T-cell (primary cell): ENCODE data around the gene MEIS1. TPM values are rescaled to one million over a fixed set of nuclear protein-coding genes. Genes with fewer than 3 reads are reported as not detected.

ENCODE experiments used
- ATAC-seq, 4 experiments: fragments of 200-7000 bp in 3 of 4; fragments of 150-1000 bp in 1 of 4; cut with Tn5 transposase; replicated peaks in 1 of 4; 1 replicate in 3 of 4; 2 replicates in 1 of 4; pipeline ENCODE4 v1.10.0; 2021; ENCODE audit warnings: moderate library complexity in 3 of 4, mild to moderate bottlenecking in 2 of 4, moderate number of reproducible peaks in 1 of 4
- CTCF ChIA-PET, 2 donors: fragments of 300-600 bp; sonication (Branson Sonifier 250); formaldehyde crosslinking; loops; one replicate each; lab custom pipeline; 2022; ENCODE audit warnings: antibody characterized with exemption in 2 of 2; lab: Charles Lee
- POLR2A ChIA-PET, 2 donors: fragments of 300-600 bp; sonication (Branson Sonifier 250); formaldehyde crosslinking; loops; one replicate each; lab custom pipeline; 2022; ENCODE audit warnings: antibody characterized with exemption in 2 of 2; lab: Charles Lee
- DNase-seq, 35 experiments: peaks; one replicate each; pipeline versions ENCODE4 v3.0.0 to v3.0.0-alpha.2; 2013 to 2023
- H3K27ac ChIP-seq: one replicate; pipeline ENCODE4 v1.5.1; 2013; ENCODE audit warnings: low read length
- H3K27me3 ChIP-seq, 2 experiments: replicated peaks in 1 of 2; 1 replicate in 1 of 2; 2 replicates in 1 of 2; pipeline versions ENCODE4 v1.6.1 to v1.7.0; 2013; ENCODE audit warnings: low read length in 1 of 2, mixed read lengths in 1 of 2; ENCODE audit not compliant: control insufficient read depth in 2 of 2, insufficient read depth in 2 of 2; ENCODE audit errors: extremely low read depth in 1 of 2
- H3K36me3 ChIP-seq, 2 donors: 1 replicate in 1 of 2; 2 replicates in 1 of 2; pipeline versions ENCODE4 v1.6.1 to v1.7.0; 2013; ENCODE audit warnings: low read length in 1 of 2; ENCODE audit not compliant: control insufficient read depth in 2 of 2, insufficient read depth in 1 of 2; ENCODE audit errors: extremely low read depth in 1 of 2
- H3K4me1 ChIP-seq, 2 experiments: 1 replicate in 1 of 2; 2 replicates in 1 of 2; pipeline versions ENCODE4 v1.6.1 to v1.7.0; 2013; ENCODE audit warnings: low read length in 2 of 2, mixed read lengths in 1 of 2; ENCODE audit not compliant: insufficient read depth in 2 of 2, control insufficient read depth in 1 of 2; ENCODE audit errors: extremely low read depth in 1 of 2
- H3K4me3 ChIP-seq, 2 donors: 1 replicate in 1 of 2; 2 replicates in 1 of 2; pipeline versions ENCODE4 v1.5.1 to v1.7.0; 2013; ENCODE audit warnings: mild to moderate bottlenecking in 2 of 2, low read length in 1 of 2, moderate library complexity in 1 of 2; ENCODE audit not compliant: control insufficient read depth in 1 of 2; ENCODE audit errors: extremely low read depth in 1 of 2
- H3K9me3 ChIP-seq: 2 replicates; pipeline ENCODE4 v1.7.0; 2013
- H3K27ac Mint-ChIP-seq, 2 donors: one replicate each; pipeline ENCODE4 v1.8.0; 2020 to 2021; ENCODE audit warnings: mild to moderate bottlenecking in 2 of 2, mixed read lengths in 2 of 2
- H3K27me3 Mint-ChIP-seq, 2 donors: one replicate each; pipeline ENCODE4 v1.8.0; 2021 to 2022; ENCODE audit warnings: mixed read lengths in 2 of 2
- H3K36me3 Mint-ChIP-seq: one replicate; pipeline ENCODE4 v1.8.0; 2021; ENCODE audit warnings: mixed read lengths
- H3K4me1 Mint-ChIP-seq, 3 donors: one replicate each; pipeline ENCODE4 v1.8.0; 2020 to 2022; ENCODE audit warnings: mixed read lengths in 3 of 3, mild to moderate bottlenecking in 1 of 3
- H3K4me3 Mint-ChIP-seq, 3 donors: one replicate each; pipeline ENCODE4 v1.8.0; 2020 to 2022; ENCODE audit warnings: mild to moderate bottlenecking in 3 of 3, mixed read lengths in 3 of 3, moderate library complexity in 3 of 3
- H3K9me3 Mint-ChIP-seq, 3 donors: one replicate each; pipeline ENCODE4 v1.8.0; 2020 to 2022; ENCODE audit warnings: mixed read lengths in 3 of 3
- WGBS: methylation state at CpG from one replicate; pipeline ENCODE4 v1.1.5; 2013; ENCODE audit warnings: missing lambda C conversion rate; ENCODE audit not compliant: insufficient coverage; 5-methylcytosine and 5-hydroxymethylcytosine counted together
- total RNA-seq, 35 experiments: library from RNA in 6 of 35; stranded (reverse) in 6 of 35; fragments of 120-200 nt in 1 of 35; gene quantifications; one replicate each; pipeline versions ENCODE4 v1.2.1 to v1.2.4 and lab custom pipeline; 2013 to 2026

Gene MEIS1
- total RNA-seq, 5 donors from 2014 or later (not counting 1 experiment from before 2014, with no cell fraction given), result 0.32 to 3.4 (median 0.90) TPM

GRCh38 chr2:66604976-66605375, 170.1 kb downstream of the MEIS1 start:
- CTCF ChIA-PET, result interaction anchor here in 1 of 2 donors (0.7 kb wide), 1 partner anchor 21 kb away, joined by 4 read pairs; no protein-coding TSS in a partner anchor
- no peak for DNase-seq
- no peak overlapping the region for H3K27ac ChIP-seq
- Mint-ChIP-seq H3K4me1 (no peaks in the 10 kb centered on the region), H3K27ac (no peak overlapping the region), H3K27me3 (no peaks in the 10 kb centered on the region), H3K9me3 (peaks cover 0 to 6% (median 0%) of the 10 kb centered on the region in 3 donors), H3K36me3 (no peaks in the 10 kb centered on the region), H3K4me3 (no peak overlapping the region)
- 100% methylated on average over 3 of the region's 7 CpGs for WGBS
- H3K4me1 ChIP-seq, result no peaks in the 10 kb centered on the region
- no peaks in the 10 kb centered on the region for H3K36me3 ChIP-seq
- POLR2A ChIA-PET, result no interaction called here
- H3K4me3 ChIP-seq, result no peak overlapping the region
- no peak for ATAC-seq
- no peaks in the 10 kb centered on the region for H3K9me3 ChIP-seq
- no peaks in the 10 kb centered on the region for H3K27me3 ChIP-seq

DNA sequence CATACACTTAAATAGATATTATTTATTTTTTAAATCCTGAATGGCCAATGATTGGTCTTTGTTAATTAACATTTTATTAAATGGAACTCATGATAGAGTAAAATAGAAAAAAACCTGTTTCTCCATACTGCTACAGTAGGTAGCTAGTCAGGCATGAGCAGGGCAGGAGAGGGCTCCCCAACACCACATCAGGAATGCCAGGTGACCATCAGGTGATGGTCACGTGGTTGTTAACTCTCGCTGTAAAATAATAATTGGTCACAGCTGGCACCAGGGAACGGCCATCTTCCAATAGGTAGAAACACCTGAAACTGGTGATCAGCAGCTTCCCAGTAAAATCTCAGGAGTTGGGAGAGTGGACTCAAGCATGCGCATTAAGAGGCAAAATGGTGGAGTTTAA, 172.2 kb downstream of the MEIS1 start:
- Histone ChIP-seq H3K36me3 (no peaks in the 10 kb centered on the region), H3K9me3 (no peaks in the 10 kb centered on the region), H3K27me3 (no peaks in the 10 kb centered on the region), H3K27ac (no peak overlapping the region), H3K4me1 (no peaks in the 10 kb centered on the region), H3K4me3 (no peak overlapping the region)
- Mint-ChIP-seq H3K27ac (no peak overlapping the region), H3K4me1 (no peaks in the 10 kb centered on the region), H3K27me3 (no peaks in the 10 kb centered on the region), H3K36me3 (no peaks in the 10 kb centered on the region), H3K4me3 (no peak overlapping the region), H3K9me3 (peaks cover 0 to 6% (median 0%) of the 10 kb centered on the region in 3 donors)
- CTCF ChIA-PET, result no interaction called here
- POLR2A ChIA-PET, result no interaction called here
- no peak for ATAC-seq
- 90% methylated on average over 1 of the region's 4 CpGs for WGBS
- no peak for DNase-seq
